Neutrophil (primary cell): ENCODE data around the gene SYT6.

Experiments
- H3K27ac ChIP-seq: fragments of 200-600 bp; sonication (generic); 2 replicates; pipeline ENCODE4 v1.5.1; 2016; ENCODE audit warnings: mild to moderate bottlenecking, moderate library complexity
- H3K27me3 ChIP-seq: fragments of 200-600 bp; sonication (generic); 2 replicates; pipeline ENCODE4 v1.6.0; 2016; ENCODE audit warnings: mild to moderate bottlenecking
- H3K36me3 ChIP-seq: fragments of 200-600 bp; sonication (generic); 2 replicates; pipeline ENCODE4 v1.5.1; 2017
- H3K4me1 ChIP-seq, 2 experiments: fragments of 200-600 bp in 1 of 2; sonication (generic) in 1 of 2; 1 replicate in 1 of 2; 2 replicates in 1 of 2; pipeline versions ENCODE4 v1.5.1 to v1.6.1; 2013 to 2016; ENCODE audit warnings: low read depth in 1 of 2, low read length in 1 of 2, mild to moderate bottlenecking in 1 of 2, moderate library complexity in 1 of 2; ENCODE audit not compliant: control insufficient read depth in 1 of 2, insufficient read depth in 1 of 2
- H3K4me3 ChIP-seq, 2 experiments: fragments of 200-600 bp in 1 of 2; sonication (generic) in 1 of 2; 1 replicate in 1 of 2; 2 replicates in 1 of 2; pipeline ENCODE4 v1.5.1; 2013 to 2016; ENCODE audit warnings: low read depth in 1 of 2, low read length in 1 of 2, mild to moderate bottlenecking in 1 of 2, moderate library complexity in 1 of 2
- H3K9me3 ChIP-seq: fragments of 200-600 bp; sonication (generic); 2 replicates; pipeline ENCODE4 v1.5.1; 2016
- TF ChIP-seq, protein P1 (sequence below): fragments of 200-600 bp; sonication (generic); IDR thresholded peaks from 2 replicates; pipeline ENCODE4 v1.5.1; 2016; ENCODE audit warnings: antibody characterized with exemption

Gene SYT6

DNA sequence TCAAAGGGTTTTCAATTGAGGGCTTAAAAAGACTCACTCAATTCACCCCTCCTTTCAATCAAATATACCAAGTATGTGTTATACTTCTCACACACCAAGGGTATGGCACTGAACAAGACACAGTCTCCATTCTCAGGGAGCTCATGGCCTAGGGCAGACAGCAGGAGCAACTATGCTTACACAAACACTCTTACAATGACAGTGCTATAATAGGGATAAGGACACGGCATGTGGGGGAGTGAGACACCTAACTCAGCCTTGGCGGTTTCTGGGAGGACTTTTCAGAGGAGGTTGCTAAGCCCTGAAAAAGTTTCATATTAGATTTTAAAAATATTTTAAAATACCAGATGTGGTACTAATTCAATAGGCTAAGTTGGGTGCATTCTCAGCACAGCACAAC is 22.7 kb upstream of the SYT6 start:
- TF ChIP-seq, protein P1, sequence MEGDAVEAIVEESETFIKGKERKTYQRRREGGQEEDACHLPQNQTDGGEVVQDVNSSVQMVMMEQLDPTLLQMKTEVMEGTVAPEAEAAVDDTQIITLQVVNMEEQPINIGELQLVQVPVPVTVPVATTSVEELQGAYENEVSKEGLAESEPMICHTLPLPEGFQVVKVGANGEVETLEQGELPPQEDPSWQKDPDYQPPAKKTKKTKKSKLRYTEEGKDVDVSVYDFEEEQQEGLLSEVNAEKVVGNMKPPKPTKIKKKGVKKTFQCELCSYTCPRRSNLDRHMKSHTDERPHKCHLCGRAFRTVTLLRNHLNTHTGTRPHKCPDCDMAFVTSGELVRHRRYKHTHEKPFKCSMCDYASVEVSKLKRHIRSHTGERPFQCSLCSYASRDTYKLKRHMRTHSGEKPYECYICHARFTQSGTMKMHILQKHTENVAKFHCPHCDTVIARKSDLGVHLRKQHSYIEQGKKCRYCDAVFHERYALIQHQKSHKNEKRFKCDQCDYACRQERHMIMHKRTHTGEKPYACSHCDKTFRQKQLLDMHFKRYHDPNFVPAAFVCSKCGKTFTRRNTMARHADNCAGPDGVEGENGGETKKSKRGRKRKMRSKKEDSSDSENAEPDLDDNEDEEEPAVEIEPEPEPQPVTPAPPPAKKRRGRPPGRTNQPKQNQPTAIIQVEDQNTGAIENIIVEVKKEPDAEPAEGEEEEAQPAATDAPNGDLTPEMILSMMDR, result no peak
- H3K4me1 ChIP-seq, result no peaks in the 10 kb centered on the region
- H3K4me3 ChIP-seq, result no peak overlapping the region
- no peaks in the 10 kb centered on the region for H3K36me3 ChIP-seq
- H3K27ac ChIP-seq, result no peak overlapping the region
- H3K27me3 ChIP-seq, result peaks cover 28% of the 10 kb centered on the region
- H3K9me3 ChIP-seq, result no peaks in the 10 kb centered on the region

DNA sequence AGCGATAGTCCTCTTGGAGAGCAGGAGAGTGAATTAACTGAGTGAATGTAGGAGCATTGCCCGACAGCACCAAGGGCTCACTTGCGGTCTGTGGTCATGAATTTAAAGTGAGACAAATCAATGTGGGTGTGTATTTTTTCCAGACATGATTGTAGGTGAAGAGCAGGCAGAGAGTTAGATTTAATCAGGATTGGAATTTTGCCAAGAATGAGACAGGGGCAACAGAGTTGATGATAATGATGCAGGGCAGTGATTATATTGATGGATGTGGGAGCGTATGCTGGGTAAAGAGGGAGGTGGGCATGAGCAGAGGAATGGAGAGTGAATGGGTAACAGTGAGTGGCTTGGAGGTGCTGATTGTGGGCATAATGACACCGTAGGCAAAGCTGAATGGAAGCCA is 20.0 kb upstream of the SYT6 start:
- no peaks in the 10 kb centered on the region for H3K4me1 ChIP-seq
- no peak overlapping the region for H3K4me3 ChIP-seq
- H3K27me3 ChIP-seq, result peaks cover 22% of the 10 kb centered on the region
- no peaks in the 10 kb centered on the region for H3K9me3 ChIP-seq
- no peaks in the 10 kb centered on the region for H3K36me3 ChIP-seq
- TF ChIP-seq, protein P1, result no peak
- H3K27ac ChIP-seq, result no peak overlapping the region

DNA sequence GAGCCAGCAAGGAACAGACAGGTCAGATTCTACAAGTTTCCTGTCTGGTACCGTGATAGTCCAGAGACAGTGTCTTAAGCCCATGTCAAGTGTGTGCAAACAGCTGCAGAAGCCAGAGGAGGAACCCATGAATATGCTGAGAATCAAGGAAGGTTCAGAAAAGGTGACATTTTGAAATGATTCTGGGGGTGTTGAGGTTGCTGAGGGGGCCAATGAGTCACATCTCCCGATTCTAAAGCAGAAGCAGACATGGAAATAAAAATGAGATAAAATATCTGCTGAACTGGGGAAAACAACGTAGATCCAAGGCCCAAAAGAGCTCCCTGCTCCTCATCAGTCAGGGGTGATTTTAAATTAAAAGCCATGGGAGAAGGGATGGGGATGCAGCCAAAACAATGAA is 15.8 kb upstream of the SYT6 start:
- Histone ChIP-seq H3K9me3 (no peaks in the 10 kb centered on the region), H3K27me3 (peaks cover 5% of the 10 kb centered on the region), H3K36me3 (no peaks in the 10 kb centered on the region), H3K4me3 (no peak overlapping the region), H3K27ac (no peak overlapping the region), H3K4me1 (peaks cover 0 to 9% of the 10 kb centered on the region in 2 experiments)
- TF ChIP-seq, protein P1, result no peak

DNA sequence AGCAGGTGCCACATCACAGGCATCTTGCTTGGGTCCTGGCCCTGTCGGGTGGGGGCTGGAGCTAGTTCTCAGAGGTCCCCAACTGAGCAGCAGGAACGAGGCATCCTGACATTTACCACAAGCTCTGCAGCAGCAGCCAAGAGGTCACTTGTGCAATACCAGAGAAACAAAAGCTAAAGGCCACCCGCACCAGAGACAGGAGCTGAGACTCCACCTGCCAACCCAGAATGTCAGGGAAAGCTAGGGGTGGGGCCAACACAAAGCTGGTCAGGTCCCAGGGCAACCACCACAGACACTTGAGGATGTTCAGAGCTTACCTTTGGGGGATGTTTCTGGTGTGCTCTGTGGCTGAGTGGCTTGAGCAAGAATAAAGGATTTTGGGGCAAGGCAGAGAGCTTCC is 13.6 kb upstream of the SYT6 start:
- H3K4me1 ChIP-seq, result peaks cover 0 to 9% of the 10 kb centered on the region in 2 experiments
- H3K27ac ChIP-seq, result no peak overlapping the region
- H3K4me3 ChIP-seq, result no peak overlapping the region
- H3K36me3 ChIP-seq, result no peaks in the 10 kb centered on the region
- peaks cover 15% of the 10 kb centered on the region for H3K27me3 ChIP-seq
- no peaks in the 10 kb centered on the region for H3K9me3 ChIP-seq
- TF ChIP-seq, protein P1, result no peak

DNA sequence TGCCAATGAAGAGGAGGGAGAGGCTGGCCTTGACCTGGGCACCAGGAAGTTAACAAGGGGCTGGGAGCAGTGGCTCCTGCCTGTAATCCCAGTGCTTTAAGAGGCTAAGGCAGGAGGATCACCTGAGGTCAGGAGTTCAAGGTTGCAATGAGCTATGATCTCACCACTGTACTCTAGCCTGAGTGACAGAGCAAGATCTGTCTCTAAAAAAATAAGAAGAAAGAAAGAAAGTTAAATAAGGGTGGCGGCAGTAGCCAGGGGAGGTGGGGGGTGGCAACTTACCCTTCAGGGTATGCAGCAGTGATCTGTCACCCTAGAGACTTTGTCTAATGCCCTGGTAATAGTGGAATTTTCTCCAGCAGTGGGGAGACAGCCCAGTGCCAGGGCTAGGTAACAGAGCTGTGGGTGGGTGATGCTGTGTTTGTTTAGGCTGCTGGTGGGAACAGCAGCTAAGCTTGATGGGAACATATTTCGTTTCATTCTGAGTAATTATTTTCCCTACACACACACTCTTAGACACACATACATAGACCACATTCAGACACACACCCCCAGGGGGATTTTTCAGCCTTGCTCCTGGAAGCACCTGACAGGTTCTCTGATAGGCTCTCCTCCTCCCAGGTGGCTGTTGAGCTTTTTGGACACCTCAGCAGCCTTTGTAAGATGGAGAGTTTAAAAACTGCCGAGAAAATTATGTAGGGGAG is 11.3 kb upstream of the SYT6 start:
- TF ChIP-seq, protein P1, result no peak
- Histone ChIP-seq H3K27ac (no peak overlapping the region), H3K4me3 (no peak overlapping the region), H3K9me3 (no peaks in the 10 kb centered on the region), H3K27me3 (peaks cover 38% of the 10 kb centered on the region), H3K4me1 (peaks cover 0 to 9% of the 10 kb centered on the region in 2 experiments), H3K36me3 (no peaks in the 10 kb centered on the region)
